Endodermal cell (in vitro differentiated cells): ENCODE results near the gene IQSEC3. TPM values are rescaled to one million over a fixed set of nuclear protein-coding genes. Genes with fewer than 3 reads are reported as not detected.
"Not testable (repeated sequence)": the region's sequence is repeated elsewhere in the genome, so short reads cannot be mapped to it uniquely, and the experiment has no call there.

Source experiments
- DNase-seq: peaks from one replicate; pipeline ENCODE4 v3.0.0-alpha.2; 2017
- H3K27ac ChIP-seq: 2 replicates; pipeline ENCODE4 v1.5.1; 2013; ENCODE audit warnings: mild to moderate bottlenecking, low read depth, low read length, moderate library complexity
- H3K27me3 ChIP-seq: 2 replicates; pipeline ENCODE4 v1.6.1; 2013; ENCODE audit warnings: mild to moderate bottlenecking, low read length, moderate library complexity; ENCODE audit not compliant: insufficient read depth, control insufficient read depth, poor library complexity, severe bottlenecking
- H3K36me3 ChIP-seq: 2 replicates; pipeline ENCODE4 v1.7.0; 2013; ENCODE audit warnings: mild to moderate bottlenecking, low read length, moderate library complexity; ENCODE audit not compliant: control insufficient read depth, insufficient read depth
- H3K4me1 ChIP-seq: one replicate; pipeline ENCODE4 v1.7.0; 2013; ENCODE audit warnings: low read length; ENCODE audit not compliant: control insufficient read depth, insufficient read depth
- H3K4me3 ChIP-seq: 2 replicates; pipeline ENCODE4 v1.5.1; 2013; ENCODE audit warnings: mild to moderate bottlenecking, low read length, moderate library complexity
- H3K9ac ChIP-seq: 2 replicates; pipeline ENCODE4 v1.6.1; 2013; ENCODE audit warnings: mild to moderate bottlenecking, low read length, moderate library complexity; ENCODE audit not compliant: poor library complexity, severe bottlenecking; ENCODE audit errors: extremely low read depth
- H3K9me3 ChIP-seq: 2 replicates; pipeline ENCODE4 v1.6.1; 2013; ENCODE audit warnings: mild to moderate bottlenecking, low read length, moderate library complexity; ENCODE audit not compliant: control insufficient read depth
- H3K27ac Mint-ChIP-seq: 2 replicates; pipeline ENCODE4 v1.8.0; 2020; ENCODE audit warnings: mixed read lengths
- H3K27me3 Mint-ChIP-seq: 2 replicates; pipeline ENCODE4 v1.8.0; 2021; ENCODE audit warnings: mild to moderate bottlenecking, mixed read lengths; ENCODE audit not compliant: insufficient read depth
- H3K36me3 Mint-ChIP-seq: 2 replicates; pipeline ENCODE4 v1.8.0; 2020; ENCODE audit warnings: low read depth, mixed read lengths
- H3K4me1 Mint-ChIP-seq: 2 replicates; pipeline ENCODE4 v1.8.0; 2020; ENCODE audit warnings: mixed read lengths
- H3K4me3 Mint-ChIP-seq: 2 replicates; pipeline ENCODE4 v1.8.0; 2020; ENCODE audit warnings: mild to moderate bottlenecking, moderate library complexity, mixed read lengths
- H3K9me3 Mint-ChIP-seq: 2 replicates; pipeline ENCODE4 v1.8.0; 2020; ENCODE audit warnings: mild to moderate bottlenecking, mixed read lengths
- CTCF ChIP-seq: fragments of 200-600 bp; sonication (generic); conservative IDR thresholded peaks from 2 replicates; pipeline ENCODE4 v1.5.0; 2021; ENCODE audit warnings: antibody characterized with exemption, mild to moderate bottlenecking
- WGBS, 2 experiments: methylation state at CpG; one replicate each; pipeline versions ENCODE4 v1.1.5 to v1.1.7; 2013; ENCODE audit warnings: missing lambda C conversion rate in 2 of 2, mixed read lengths in 1 of 2; ENCODE audit not compliant: insufficient coverage in 1 of 2, insufficient read length in 1 of 2; 5-methylcytosine and 5-hydroxymethylcytosine counted together
- total RNA-seq, 2 donors: library from RNA; stranded (reverse); fragmentation: NEBNext Ultra II Directional in 1 of 2; extraction: Animal tissue kit (Norgen Biotek cat#: 25700) in 1 of 2; gene quantifications; 2 replicates in 1 of 2; 3 replicates in 1 of 2; pipeline ENCODE4 v1.2.1, GENCODE V29; 2021

IQSEC3 gene
- total RNA-seq, 2 donors from 2014 or later, result 1.5 to 2.7 TPM

GRCh38 chr12:213527-213932, 147.0 kb downstream of the IQSEC3 start:
- peaks cover 55% of the 10 kb centered on the region for H3K27me3 ChIP-seq
- H3K36me3 ChIP-seq, result no peaks in the 10 kb centered on the region
- no peak overlapping the region for H3K9ac ChIP-seq
- H3K4me3 Mint-ChIP-seq, result no peak overlapping the region
- no peak overlapping the region for H3K4me3 ChIP-seq
- H3K9me3 Mint-ChIP-seq, result no peaks in the 10 kb centered on the region
- H3K4me1 Mint-ChIP-seq, result peaks cover 42% of the 10 kb centered on the region
- DNase-seq, result no peak
- H3K36me3 Mint-ChIP-seq, result no peaks in the 10 kb centered on the region
- peaks cover 87% of the 10 kb centered on the region for H3K27me3 Mint-ChIP-seq
- no peak overlapping the region for H3K27ac ChIP-seq
- TF ChIP-seq CTCF, result no peak
- H3K27ac Mint-ChIP-seq, result no peak overlapping the region
- 67 to 70% methylated on average over 11 to 12 of the region's 12 CpGs for WGBS, 2 experiments
- H3K9me3 ChIP-seq, result no peaks in the 10 kb centered on the region
- peaks cover 21% of the 10 kb centered on the region for H3K4me1 ChIP-seq

DNA sequence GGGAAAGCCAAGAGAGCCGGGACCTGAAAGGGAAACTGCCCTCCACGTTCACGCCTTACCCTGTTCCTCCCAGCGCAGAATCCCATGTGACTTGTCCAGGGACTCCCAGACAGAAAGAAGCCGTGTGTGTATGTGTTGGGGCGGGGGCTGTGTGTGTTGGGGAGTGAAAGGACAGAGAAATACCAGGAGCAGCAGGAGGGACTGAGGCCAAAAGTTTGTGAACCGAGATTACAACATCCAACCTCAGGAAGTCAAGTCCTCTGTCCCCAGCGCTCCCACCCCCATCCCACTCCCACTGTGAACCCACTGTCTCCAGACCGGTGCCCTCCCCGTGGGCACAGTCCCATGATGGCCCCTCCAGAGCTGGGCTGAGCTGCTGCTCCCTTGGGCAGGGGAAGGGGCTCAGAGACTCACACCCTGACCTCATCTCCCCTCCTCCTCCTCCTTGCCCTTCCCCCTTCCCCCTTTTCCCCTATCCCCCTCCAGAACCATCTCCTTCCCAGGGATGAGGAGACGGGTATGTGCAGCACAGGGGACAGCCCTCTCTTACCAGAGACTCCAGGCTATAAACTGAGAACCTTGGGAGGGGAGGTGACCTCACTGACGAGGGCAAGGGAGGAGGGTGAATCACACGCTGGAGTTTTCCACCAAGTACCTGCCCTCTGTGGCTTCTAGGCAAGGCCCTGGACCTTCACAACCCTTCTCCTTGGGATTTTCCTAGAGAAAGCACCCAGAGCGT, 147.6 kb downstream of the IQSEC3 start, which contains the start of gene SLC6A12:
TSS of gene SLC6A12 (minus strand) at position 155 of the 739 bp plus-strand sequence. CDS start 4,171 bp downstream, outside the sequence.
- Histone ChIP-seq H3K9me3 (no peaks in the 10 kb centered on the region), H3K27me3 (peaks cover 49% of the 10 kb centered on the region), H3K27ac (no peak within 1 kb of the TSS), H3K4me3 (no peak within 1 kb of the TSS), H3K4me1 (peaks cover 21% of the 10 kb centered on the region), H3K9ac (no peak within 1 kb of the TSS), H3K36me3 (no peaks in the 10 kb centered on the region)
- peaks cover 42% of the 10 kb centered on the region for H3K4me1 Mint-ChIP-seq
- DNase-seq, result peak; percentile 72
- H3K27ac Mint-ChIP-seq, result no peak within 1 kb of the TSS
- no peak within 1 kb of the TSS for H3K4me3 Mint-ChIP-seq
- no peaks in the 10 kb centered on the region for H3K9me3 Mint-ChIP-seq
- 45 to 47% methylated on average over 5 to 14 of the region's 14 CpGs for WGBS, 2 experiments
- H3K27me3 Mint-ChIP-seq, result peaks cover 83% of the 10 kb centered on the region
- no peaks in the 10 kb centered on the region for H3K36me3 Mint-ChIP-seq
- no peak for TF ChIP-seq CTCF

GRCh38 chr12:215116-215515, 148.5 kb downstream of the IQSEC3 start:
- H3K27ac Mint-ChIP-seq, result no peak overlapping the region
- no peaks in the 10 kb centered on the region for H3K36me3 Mint-ChIP-seq
- H3K27ac ChIP-seq, result no peak overlapping the region
- peaks cover 73% of the 10 kb centered on the region for H3K27me3 Mint-ChIP-seq
- peaks cover 42% of the 10 kb centered on the region for H3K27me3 ChIP-seq
- H3K4me1 ChIP-seq, result peaks cover 21% of the 10 kb centered on the region
- H3K9ac ChIP-seq, result no peak overlapping the region
- no peaks in the 10 kb centered on the region for H3K36me3 ChIP-seq
- H3K4me3 Mint-ChIP-seq, result no peak overlapping the region
- no peaks in the 10 kb centered on the region for H3K9me3 Mint-ChIP-seq
- H3K4me3 ChIP-seq, result no peak overlapping the region
- H3K9me3 ChIP-seq, result no peaks in the 10 kb centered on the region
- no peak for DNase-seq
- 98 to 100% methylated on average over 3 to 6 of the region's 6 CpGs for WGBS, 2 experiments
- no peak for TF ChIP-seq CTCF
- peaks cover 42% of the 10 kb centered on the region for H3K4me1 Mint-ChIP-seq

DNA sequence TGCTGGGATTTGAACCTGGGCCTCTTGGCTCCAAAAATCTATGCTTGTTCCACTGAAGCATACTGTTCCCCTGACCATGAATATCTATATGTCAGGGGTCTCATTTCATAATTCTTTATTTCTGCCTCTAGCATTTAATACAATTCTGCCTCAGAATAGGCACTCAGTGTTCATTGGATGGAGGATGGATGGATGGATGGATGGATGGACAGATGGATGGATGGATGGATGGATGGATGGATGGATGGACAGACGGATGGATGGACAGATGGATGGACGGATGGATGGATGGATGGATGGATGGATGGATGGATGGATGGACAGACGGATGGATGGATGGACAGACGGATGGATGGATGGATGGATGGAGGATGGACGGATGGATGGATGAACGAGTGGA, 150.5 kb downstream of the IQSEC3 start:
- not testable (repeated sequence) for H3K4me3 ChIP-seq, H3K9me3 ChIP-seq, DNase-seq, H3K27ac ChIP-seq, H3K9ac ChIP-seq, H3K36me3 Mint-ChIP-seq, H3K27ac Mint-ChIP-seq, H3K4me3 Mint-ChIP-seq, H3K9me3 Mint-ChIP-seq, H3K36me3 ChIP-seq
- Histone ChIP-seq H3K27me3 (peaks cover 42% of the 10 kb centered on the region), H3K4me1 (peaks cover 10% of the 10 kb centered on the region)
- WGBS, 2 experiments, result 79 to 88% methylated on average over 5 to 6 of the region's 6 CpGs
- Mint-ChIP-seq H3K4me1 (peaks cover 30% of the 10 kb centered on the region), H3K27me3 (peaks cover 59% of the 10 kb centered on the region)
